ENCODE data around the gene SUPT3H.

SUPT3H gene

DNA sequence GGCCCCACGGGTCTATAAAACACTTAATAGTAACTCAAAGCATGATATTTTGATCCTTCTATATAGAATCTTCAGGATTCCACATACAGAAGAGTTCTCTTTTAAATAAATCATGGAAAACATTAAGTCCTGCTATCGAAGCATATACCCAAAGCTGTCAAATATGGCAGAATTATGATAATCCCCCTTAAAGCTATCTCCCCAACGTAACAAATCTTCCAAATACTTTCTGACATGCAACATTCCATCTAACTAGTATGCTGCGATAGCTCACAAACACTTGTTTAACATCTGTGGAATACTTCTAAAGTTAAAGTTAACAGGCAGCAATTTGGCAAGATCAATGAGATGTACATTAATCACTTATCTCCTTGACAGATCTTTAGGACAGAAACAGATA lies 420.6 kb downstream of the SUPT3H start:
- H3K9me3 ChIP-seq (ENCODE audit: control insufficient read depth, low read length), result no peaks in the 10 kb centered on the region
- no peaks in the 10 kb centered on the region for H3K4me1 ChIP-seq (ENCODE audit: control insufficient read depth, insufficient read depth, low read length)
- no peaks in the 10 kb centered on the region for H3K36me3 ChIP-seq (ENCODE audit: control insufficient read depth, insufficient read depth, low read length)
- no peak overlapping the region for H3K4me3 ChIP-seq (ENCODE audit: insufficient read depth, low read depth, low read length)
- 88 to 95% methylated on average over 4 of the region's 4 CpGs for WGBS, 2 experiments
- no peaks in the 10 kb centered on the region for H3K27me3 ChIP-seq (ENCODE audit: control insufficient read depth, insufficient read depth, low read length, poor library complexity, severe bottlenecking)
- no peak overlapping the region for H3K27ac ChIP-seq (ENCODE audit: insufficient read depth, low read depth, low read length, poor library complexity, severe bottlenecking)

DNA sequence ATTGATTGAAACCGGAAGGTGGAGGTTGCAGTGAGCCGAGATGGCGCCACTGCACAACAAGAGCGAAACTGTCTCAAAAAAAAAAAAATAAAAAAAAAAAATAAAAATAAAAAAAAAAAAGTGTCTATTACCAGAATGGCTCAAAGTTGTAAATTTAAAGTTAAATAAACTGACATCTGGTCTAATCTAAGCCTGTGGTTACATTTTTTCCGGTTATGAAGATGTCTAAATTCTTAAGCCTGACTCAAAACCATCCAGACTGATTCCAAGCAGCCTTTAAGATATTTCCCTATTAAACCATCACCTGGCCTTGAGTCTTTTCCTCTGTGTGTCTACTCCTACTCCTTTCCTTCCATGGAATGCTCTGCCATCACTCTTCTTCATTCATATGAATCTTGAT lies 421.3 kb downstream of the SUPT3H start:
- WGBS, 2 experiments, result 95% methylated on average over 3 to 4 of the region's 5 CpGs
- Histone ChIP-seq H3K9me3 (ENCODE audit: control insufficient read depth, low read length) (no peaks in the 10 kb centered on the region), H3K36me3 (ENCODE audit: control insufficient read depth, insufficient read depth, low read length) (no peaks in the 10 kb centered on the region), H3K27me3 (ENCODE audit: control insufficient read depth, insufficient read depth, low read length, poor library complexity, severe bottlenecking) (no peaks in the 10 kb centered on the region), H3K4me3 (ENCODE audit: insufficient read depth, low read depth, low read length) (no peak overlapping the region), H3K27ac (ENCODE audit: insufficient read depth, low read depth, low read length, poor library complexity, severe bottlenecking) (no peak overlapping the region), H3K4me1 (ENCODE audit: control insufficient read depth, insufficient read depth, low read length) (no peaks in the 10 kb centered on the region)

DNA sequence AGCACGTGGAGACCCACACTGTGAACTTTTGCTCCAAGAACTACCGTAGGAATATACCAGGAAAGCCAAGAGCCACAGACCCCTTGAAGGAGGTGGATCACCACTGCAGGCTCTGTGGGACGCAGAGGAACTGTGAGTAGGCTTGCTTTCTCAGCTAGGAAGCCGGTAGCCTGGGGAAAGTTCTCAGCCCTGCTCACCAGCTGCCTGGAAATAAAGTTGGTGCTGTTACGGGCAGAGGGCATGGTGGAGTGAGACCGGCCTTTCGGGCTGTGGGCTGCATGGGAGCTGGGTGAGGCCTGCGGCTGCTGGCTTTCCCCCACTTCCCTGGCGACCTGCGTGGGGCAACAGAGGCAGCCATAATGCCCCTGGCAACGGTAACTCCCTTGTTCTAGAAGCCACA lies 422.6 kb downstream of the SUPT3H start:
- H3K36me3 ChIP-seq (ENCODE audit: control insufficient read depth, insufficient read depth, low read length), result no peaks in the 10 kb centered on the region
- H3K4me3 ChIP-seq (ENCODE audit: insufficient read depth, low read depth, low read length), result no peak overlapping the region
- H3K4me1 ChIP-seq (ENCODE audit: control insufficient read depth, insufficient read depth, low read length), result no peaks in the 10 kb centered on the region
- no peak overlapping the region for H3K27ac ChIP-seq (ENCODE audit: insufficient read depth, low read depth, low read length, poor library complexity, severe bottlenecking)
- H3K27me3 ChIP-seq (ENCODE audit: control insufficient read depth, insufficient read depth, low read length, poor library complexity, severe bottlenecking), result no peaks in the 10 kb centered on the region
- H3K9me3 ChIP-seq (ENCODE audit: control insufficient read depth, low read length), result no peaks in the 10 kb centered on the region
- 94 to 95% methylated on average over 11 of the region's 11 CpGs for WGBS, 2 experiments

- WGBS, 2 experiments, result 94 to 97% methylated on average over 4 of the region's 4 CpGs
- no peaks in the 10 kb centered on the region for H3K9me3 ChIP-seq (ENCODE audit: control insufficient read depth, low read length)
- H3K4me1 ChIP-seq (ENCODE audit: control insufficient read depth, insufficient read depth, low read length), result no peaks in the 10 kb centered on the region
- H3K36me3 ChIP-seq (ENCODE audit: control insufficient read depth, insufficient read depth, low read length), result no peaks in the 10 kb centered on the region
- no peaks in the 10 kb centered on the region for H3K27me3 ChIP-seq (ENCODE audit: control insufficient read depth, insufficient read depth, low read length, poor library complexity, severe bottlenecking)
- no peak overlapping the region for H3K4me3 ChIP-seq (ENCODE audit: insufficient read depth, low read depth, low read length)
- H3K27ac ChIP-seq (ENCODE audit: insufficient read depth, low read depth, low read length, poor library complexity, severe bottlenecking), result no peak overlapping the region
Measured at GRCh38 chr6:44954281-44954680, 423.5 kb downstream of the SUPT3H start.

DNA sequence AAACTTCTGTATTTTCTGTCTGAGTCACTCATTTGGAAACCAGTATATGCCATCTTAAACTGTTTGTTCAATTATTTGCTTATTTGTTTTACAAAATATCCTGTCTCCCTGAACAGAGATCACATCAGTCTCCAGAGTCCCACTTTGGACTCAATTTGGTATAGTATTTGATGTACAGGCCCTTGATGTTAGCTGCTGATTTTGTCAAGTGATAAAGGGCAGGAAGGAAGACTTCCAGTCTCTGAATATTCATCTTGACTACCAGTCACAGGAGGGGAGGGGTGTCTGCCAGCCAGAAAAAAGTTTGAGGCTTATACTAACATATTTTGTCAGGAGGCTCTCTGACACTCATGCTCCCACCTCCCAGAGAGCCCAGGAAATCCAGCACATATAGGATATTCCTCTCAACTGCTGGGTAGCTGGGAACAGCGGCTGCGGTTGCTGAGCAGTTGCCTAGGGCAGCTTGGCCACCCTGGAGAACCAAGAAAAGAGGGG lies 426.4 kb downstream of the SUPT3H start:
- Histone ChIP-seq H3K9me3 (ENCODE audit: control insufficient read depth, low read length) (no peaks in the 10 kb centered on the region), H3K4me1 (ENCODE audit: control insufficient read depth, insufficient read depth, low read length) (no peaks in the 10 kb centered on the region), H3K4me3 (ENCODE audit: insufficient read depth, low read depth, low read length) (no peak overlapping the region), H3K27ac (ENCODE audit: insufficient read depth, low read depth, low read length, poor library complexity, severe bottlenecking) (no peak overlapping the region), H3K27me3 (ENCODE audit: control insufficient read depth, insufficient read depth, low read length, poor library complexity, severe bottlenecking) (no peaks in the 10 kb centered on the region), H3K36me3 (ENCODE audit: control insufficient read depth, insufficient read depth, low read length) (peaks cover 1% of the 10 kb centered on the region)
- WGBS, 2 experiments, result 83 to 86% methylated on average over 2 of the region's 2 CpGs

- H3K27me3 ChIP-seq (ENCODE audit: control insufficient read depth, insufficient read depth, low read length, poor library complexity, severe bottlenecking), result no peaks in the 10 kb centered on the region
- no peak overlapping the region for H3K4me3 ChIP-seq (ENCODE audit: insufficient read depth, low read depth, low read length)
- H3K36me3 ChIP-seq (ENCODE audit: control insufficient read depth, insufficient read depth, low read length), result peaks cover 6% of the 10 kb centered on the region
- no peak overlapping the region for H3K27ac ChIP-seq (ENCODE audit: insufficient read depth, low read depth, low read length, poor library complexity, severe bottlenecking)
- no peaks in the 10 kb centered on the region for H3K4me1 ChIP-seq (ENCODE audit: control insufficient read depth, insufficient read depth, low read length)
- no peaks in the 10 kb centered on the region for H3K9me3 ChIP-seq (ENCODE audit: control insufficient read depth, low read length)
Measured at GRCh38 chr6:44949596-44950201, 428.0 kb downstream of the SUPT3H start.

- peaks cover 6% of the 10 kb centered on the region for H3K36me3 ChIP-seq (ENCODE audit: control insufficient read depth, insufficient read depth, low read length)
- H3K4me1 ChIP-seq (ENCODE audit: control insufficient read depth, insufficient read depth, low read length), result no peaks in the 10 kb centered on the region
- no peaks in the 10 kb centered on the region for H3K9me3 ChIP-seq (ENCODE audit: control insufficient read depth, low read length)
- WGBS, 2 experiments, result 98 to 100% methylated on average over 1 to 2 of the region's 3 CpGs
- no peak overlapping the region for H3K4me3 ChIP-seq (ENCODE audit: insufficient read depth, low read depth, low read length)
- no peaks in the 10 kb centered on the region for H3K27me3 ChIP-seq (ENCODE audit: control insufficient read depth, insufficient read depth, low read length, poor library complexity, severe bottlenecking)
- no peak overlapping the region for H3K27ac ChIP-seq (ENCODE audit: insufficient read depth, low read depth, low read length, poor library complexity, severe bottlenecking)
Measured at GRCh38 chr6:44943541-44943940, 434.2 kb downstream of the SUPT3H start.

- Histone ChIP-seq H3K4me3 (ENCODE audit: insufficient read depth, low read depth, low read length) (no peak overlapping the region), H3K36me3 (ENCODE audit: control insufficient read depth, insufficient read depth, low read length) (peaks cover 6% of the 10 kb centered on the region), H3K4me1 (ENCODE audit: control insufficient read depth, insufficient read depth, low read length) (no peaks in the 10 kb centered on the region), H3K9me3 (ENCODE audit: control insufficient read depth, low read length) (no peaks in the 10 kb centered on the region), H3K27me3 (ENCODE audit: control insufficient read depth, insufficient read depth, low read length, poor library complexity, severe bottlenecking) (no peaks in the 10 kb centered on the region), H3K27ac (ENCODE audit: insufficient read depth, low read depth, low read length, poor library complexity, severe bottlenecking) (no peak overlapping the region)
- no CpG with 5 or more reads among the region's 1 CpG for WGBS, 2 experiments
Measured at GRCh38 chr6:44942798-44943197, 434.9 kb downstream of the SUPT3H start.

- Histone ChIP-seq H3K27ac (ENCODE audit: insufficient read depth, low read depth, low read length, poor library complexity, severe bottlenecking) (no peak overlapping the region), H3K27me3 (ENCODE audit: control insufficient read depth, insufficient read depth, low read length, poor library complexity, severe bottlenecking) (no peaks in the 10 kb centered on the region), H3K4me1 (ENCODE audit: control insufficient read depth, insufficient read depth, low read length) (no peaks in the 10 kb centered on the region), H3K4me3 (ENCODE audit: insufficient read depth, low read depth, low read length) (no peak overlapping the region), H3K9me3 (ENCODE audit: control insufficient read depth, low read length) (no peaks in the 10 kb centered on the region), H3K36me3 (ENCODE audit: control insufficient read depth, insufficient read depth, low read length) (peaks cover 6% of the 10 kb centered on the region)
- WGBS, 2 experiments, result 92 to 94% methylated on average over 6 of the region's 6 CpGs
Measured at GRCh38 chr6:44942201-44942600, 435.5 kb downstream of the SUPT3H start.

- 93 to 100% methylated on average over 1 of the region's 1 CpG for WGBS, 2 experiments
- Histone ChIP-seq H3K4me1 (ENCODE audit: control insufficient read depth, insufficient read depth, low read length) (no peaks in the 10 kb centered on the region), H3K4me3 (ENCODE audit: insufficient read depth, low read depth, low read length) (no peak overlapping the region), H3K36me3 (ENCODE audit: control insufficient read depth, insufficient read depth, low read length) (no peaks in the 10 kb centered on the region), H3K27ac (ENCODE audit: insufficient read depth, low read depth, low read length, poor library complexity, severe bottlenecking) (no peak overlapping the region), H3K27me3 (ENCODE audit: control insufficient read depth, insufficient read depth, low read length, poor library complexity, severe bottlenecking) (no peaks in the 10 kb centered on the region), H3K9me3 (ENCODE audit: control insufficient read depth, low read length) (no peaks in the 10 kb centered on the region)
Measured at GRCh38 chr6:44940367-44940766, 437.4 kb downstream of the SUPT3H start.
